ENCODE measurements around the gene ZNF32.

GRCh38 chr10:43607199-43607573 lies 41.5 kb downstream of the ZNF32 start:
- TF ChIP-seq CTCF (conservative IDR thresholded peaks at IDR 0.05; ENCODE audit: low read depth, low read length) (no peak), SMC3 (IDR thresholded peaks at IDR 0.05; ENCODE audit: low read depth, low read length) (no peak)
